Liver (tissue), 9 donors: ENCODE results near the gene CMTM4. TPM values are rescaled to one million over a fixed set of nuclear protein-coding genes. Genes with fewer than 3 reads are reported as not detected.

Source experiments
- DNase-seq: peaks from one replicate; pipeline ENCODE4 v3.0.0-alpha.2; 2017; ENCODE audit warnings: low spot score
- H3K27ac ChIP-seq, 2 donors: one replicate each; pipeline ENCODE4 v1.7.0; 2013; ENCODE audit warnings: inconsistent platforms in 2 of 2, low read length in 2 of 2, control low read depth in 1 of 2, low read depth in 1 of 2, mild to moderate bottlenecking in 1 of 2
- H3K27me3 ChIP-seq, 4 donors: one replicate each; pipeline versions ENCODE4 v1.6.1 to v1.7.0; 2013; ENCODE audit warnings: low read length in 3 of 4, inconsistent platforms in 1 of 4, mild to moderate bottlenecking in 1 of 4, moderate library complexity in 1 of 4; ENCODE audit not compliant: control insufficient read depth in 4 of 4, insufficient read depth in 4 of 4
- H3K36me3 ChIP-seq, 4 donors: one replicate each; pipeline versions ENCODE4 v1.6.1 to v1.7.0; 2013; ENCODE audit warnings: low read length in 3 of 4, mild to moderate bottlenecking in 3 of 4, low read depth in 1 of 4, moderate library complexity in 1 of 4; ENCODE audit not compliant: control insufficient read depth in 4 of 4, insufficient read depth in 3 of 4
- H3K4me1 ChIP-seq, 4 donors: one replicate each; pipeline versions ENCODE4 v1.6.1 to v1.7.0; 2013; ENCODE audit warnings: low read length in 3 of 4, mild to moderate bottlenecking in 3 of 4, moderate library complexity in 1 of 4; ENCODE audit not compliant: control insufficient read depth in 4 of 4, insufficient read depth in 4 of 4
- H3K4me3 ChIP-seq, 3 donors: one replicate each; pipeline versions ENCODE4 v1.6.1 to v1.7.0; 2013; ENCODE audit warnings: low read length in 3 of 3, control low read depth in 1 of 3, low read depth in 1 of 3, mild to moderate bottlenecking in 1 of 3
- H3K9ac ChIP-seq, 2 donors: one replicate each; pipeline ENCODE4 v1.7.0; 2013; ENCODE audit warnings: low read length in 2 of 2, mild to moderate bottlenecking in 2 of 2, moderate library complexity in 2 of 2, control low read depth in 1 of 2, low read depth in 1 of 2
- H3K9me3 ChIP-seq, 4 donors: one replicate each; pipeline versions ENCODE4 v1.6.1 to v1.7.0; 2013; ENCODE audit warnings: low read length in 3 of 4; ENCODE audit not compliant: control insufficient read depth in 4 of 4
- EGR1 ChIP-seq, 2 donors: IDR thresholded peaks; 2 replicates each; pipeline ENCODE4 v1.6.1; 2016 to 2018; ENCODE audit warnings: antibody characterized with exemption in 2 of 2, low read depth in 2 of 2
- FOXA1 ChIP-seq: IDR thresholded peaks from 2 replicates; pipeline ENCODE4 v1.6.1; 2016; ENCODE audit warnings: antibody characterized with exemption
- FOXA2 ChIP-seq: IDR thresholded peaks from 2 replicates; pipeline ENCODE4 v1.6.1; 2016; ENCODE audit warnings: antibody characterized with exemption
- HNF4A ChIP-seq, 2 donors: conservative IDR thresholded peaks; 2 replicates each; pipeline ENCODE4 v1.6.1; 2016; ENCODE audit warnings: antibody characterized with exemption in 2 of 2, mild to moderate bottlenecking in 2 of 2
- HNF4G ChIP-seq: IDR thresholded peaks from 2 replicates; pipeline ENCODE4 v1.6.1; 2016; ENCODE audit warnings: antibody characterized with exemption
- JUND ChIP-seq, 2 donors: IDR thresholded peaks; 2 replicates each; pipeline ENCODE4 v1.6.1; 2016; ENCODE audit warnings: antibody characterized with exemption in 2 of 2
- NR2F2 ChIP-seq: IDR thresholded peaks from 2 replicates; pipeline ENCODE4 v1.6.1; 2016; ENCODE audit warnings: antibody characterized with exemption
- RAD21 ChIP-seq, 2 donors: IDR thresholded peaks; 2 replicates each; pipeline ENCODE4 v1.6.1; 2016; ENCODE audit warnings: antibody characterized with exemption in 2 of 2, mild to moderate bottlenecking in 2 of 2
- SP1 ChIP-seq: IDR thresholded peaks from 2 replicates; pipeline ENCODE4 v1.6.1; 2018; ENCODE audit warnings: antibody characterized with exemption, mild to moderate bottlenecking
- TAF1 ChIP-seq: conservative IDR thresholded peaks from 2 replicates; pipeline ENCODE4 v1.6.1; 2016; ENCODE audit warnings: antibody characterized with exemption, mild to moderate bottlenecking
- YY1 ChIP-seq: IDR thresholded peaks from 2 replicates; pipeline ENCODE4 v1.6.1; 2016; ENCODE audit warnings: antibody characterized with exemption, mild to moderate bottlenecking
- WGBS: extraction: QIAGEN DNeasy Blood & Tissue Kit; methylation state at CpG from one replicate; pipeline ENCODE4 v1.1.7; 2013; 5-methylcytosine and 5-hydroxymethylcytosine counted together
- polyA plus RNA-seq, 2 donors: library from polyadenylated mRNA; stranded (reverse) in 1 of 2; unstranded in 1 of 2; fragments of 200-250 nt in 1 of 2; fragments of >200 nt in 1 of 2; fragmentation: Nextera tagmentation in 1 of 2; extraction: Ambion mirVana in 1 of 2; gene quantifications; one replicate each; pipeline versions ENCODE4 v1.2.1 to v1.2.3, GENCODE V29; 2013 to 2015
- total RNA-seq, 2 donors: library from RNA; depleted of rRNA; stranded (reverse); fragments of >200 nt; gene quantifications; one replicate each; pipeline ENCODE4 v1.2.3, GENCODE V29; 2014
- TF ChIP-seq, protein P1 (sequence below): IDR thresholded peaks from 2 replicates; pipeline ENCODE4 v1.6.1; 2016; ENCODE audit warnings: antibody characterized with exemption, mild to moderate bottlenecking
- TF ChIP-seq, protein P2 (sequence below): IDR thresholded peaks from 2 replicates; pipeline ENCODE4 v1.6.1; 2016; ENCODE audit warnings: antibody characterized with exemption
- TF ChIP-seq, protein P3 (sequence below): IDR thresholded peaks from 2 replicates; pipeline ENCODE4 v1.6.1; 2016; ENCODE audit warnings: antibody characterized with exemption
- TF ChIP-seq, protein P4 (sequence below): IDR thresholded peaks from 2 replicates; pipeline ENCODE4 v1.6.1; 2016; ENCODE audit warnings: antibody characterized with exemption
- TF ChIP-seq, protein P5 (sequence below): fragments of 150-350 bp; IDR thresholded peaks from 2 replicates; pipeline ENCODE4 v1.5.1; 2017; ENCODE audit warnings: improper control_type of control experiment, low read depth, low read length; ENCODE audit not compliant: missing input control
- donor health status: healthy.
- donor health status: healthy.
- donor health status: healthy.
- donor health status: healthy.
- donor health status: healthy.

Gene CMTM4
- total and polyA plus RNA-seq, 4 donors: 2.9 to 19.7 (median 6.3) TPM

DNA sequence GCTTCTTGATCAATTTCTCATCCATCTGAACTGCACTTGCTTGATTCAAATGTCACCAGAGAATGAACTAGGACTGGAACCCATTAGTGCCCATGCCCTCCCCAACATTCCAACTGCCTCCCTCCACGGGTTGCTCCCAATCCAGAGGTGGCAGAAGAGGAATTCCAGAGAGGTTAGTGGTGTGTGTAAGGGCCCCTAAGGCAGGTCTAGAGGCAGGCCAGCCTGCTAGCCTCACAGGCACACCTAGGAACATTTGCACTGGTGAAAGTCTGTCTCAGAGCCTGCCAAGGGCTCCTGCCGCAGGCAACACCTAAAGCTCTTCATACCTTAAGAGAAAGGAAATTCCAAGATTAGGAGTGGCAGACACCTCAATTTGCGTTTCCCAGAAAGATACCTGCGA is 21.2 kb upstream of the CMTM4 start:
- Histone ChIP-seq H3K4me1 (no peaks in the 10 kb centered on the region), H3K27me3 (no peaks in the 10 kb centered on the region), H3K27ac (no peak overlapping the region), H3K36me3 (peaks cover 0 to 10% (median 5%) of the 10 kb centered on the region in 4 donors), H3K9me3 (no peaks in the 10 kb centered on the region), H3K9ac (no peak overlapping the region), H3K4me3 (no peak overlapping the region)
- 90% methylated on average over 4 of the region's 4 CpGs for WGBS
- DNase-seq: no peak
- TF ChIP-seq, protein P1, sequence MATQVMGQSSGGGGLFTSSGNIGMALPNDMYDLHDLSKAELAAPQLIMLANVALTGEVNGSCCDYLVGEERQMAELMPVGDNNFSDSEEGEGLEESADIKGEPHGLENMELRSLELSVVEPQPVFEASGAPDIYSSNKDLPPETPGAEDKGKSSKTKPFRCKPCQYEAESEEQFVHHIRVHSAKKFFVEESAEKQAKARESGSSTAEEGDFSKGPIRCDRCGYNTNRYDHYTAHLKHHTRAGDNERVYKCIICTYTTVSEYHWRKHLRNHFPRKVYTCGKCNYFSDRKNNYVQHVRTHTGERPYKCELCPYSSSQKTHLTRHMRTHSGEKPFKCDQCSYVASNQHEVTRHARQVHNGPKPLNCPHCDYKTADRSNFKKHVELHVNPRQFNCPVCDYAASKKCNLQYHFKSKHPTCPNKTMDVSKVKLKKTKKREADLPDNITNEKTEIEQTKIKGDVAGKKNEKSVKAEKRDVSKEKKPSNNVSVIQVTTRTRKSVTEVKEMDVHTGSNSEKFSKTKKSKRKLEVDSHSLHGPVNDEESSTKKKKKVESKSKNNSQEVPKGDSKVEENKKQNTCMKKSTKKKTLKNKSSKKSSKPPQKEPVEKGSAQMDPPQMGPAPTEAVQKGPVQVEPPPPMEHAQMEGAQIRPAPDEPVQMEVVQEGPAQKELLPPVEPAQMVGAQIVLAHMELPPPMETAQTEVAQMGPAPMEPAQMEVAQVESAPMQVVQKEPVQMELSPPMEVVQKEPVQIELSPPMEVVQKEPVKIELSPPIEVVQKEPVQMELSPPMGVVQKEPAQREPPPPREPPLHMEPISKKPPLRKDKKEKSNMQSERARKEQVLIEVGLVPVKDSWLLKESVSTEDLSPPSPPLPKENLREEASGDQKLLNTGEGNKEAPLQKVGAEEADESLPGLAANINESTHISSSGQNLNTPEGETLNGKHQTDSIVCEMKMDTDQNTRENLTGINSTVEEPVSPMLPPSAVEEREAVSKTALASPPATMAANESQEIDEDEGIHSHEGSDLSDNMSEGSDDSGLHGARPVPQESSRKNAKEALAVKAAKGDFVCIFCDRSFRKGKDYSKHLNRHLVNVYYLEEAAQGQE: no peak
- TF ChIP-seq SP1: no peak
- no peak for TF ChIP-seq FOXA1
- TF ChIP-seq, protein P2, sequence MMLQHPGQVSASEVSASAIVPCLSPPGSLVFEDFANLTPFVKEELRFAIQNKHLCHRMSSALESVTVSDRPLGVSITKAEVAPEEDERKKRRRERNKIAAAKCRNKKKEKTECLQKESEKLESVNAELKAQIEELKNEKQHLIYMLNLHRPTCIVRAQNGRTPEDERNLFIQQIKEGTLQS: no peak
- TF ChIP-seq, protein P3, sequence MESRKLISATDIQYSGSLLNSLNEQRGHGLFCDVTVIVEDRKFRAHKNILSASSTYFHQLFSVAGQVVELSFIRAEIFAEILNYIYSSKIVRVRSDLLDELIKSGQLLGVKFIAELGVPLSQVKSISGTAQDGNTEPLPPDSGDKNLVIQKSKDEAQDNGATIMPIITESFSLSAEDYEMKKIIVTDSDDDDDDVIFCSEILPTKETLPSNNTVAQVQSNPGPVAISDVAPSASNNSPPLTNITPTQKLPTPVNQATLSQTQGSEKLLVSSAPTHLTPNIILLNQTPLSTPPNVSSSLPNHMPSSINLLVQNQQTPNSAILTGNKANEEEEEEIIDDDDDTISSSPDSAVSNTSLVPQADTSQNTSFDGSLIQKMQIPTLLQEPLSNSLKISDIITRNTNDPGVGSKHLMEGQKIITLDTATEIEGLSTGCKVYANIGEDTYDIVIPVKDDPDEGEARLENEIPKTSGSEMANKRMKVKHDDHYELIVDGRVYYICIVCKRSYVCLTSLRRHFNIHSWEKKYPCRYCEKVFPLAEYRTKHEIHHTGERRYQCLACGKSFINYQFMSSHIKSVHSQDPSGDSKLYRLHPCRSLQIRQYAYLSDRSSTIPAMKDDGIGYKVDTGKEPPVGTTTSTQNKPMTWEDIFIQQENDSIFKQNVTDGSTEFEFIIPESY: no peak
- TF ChIP-seq EGR1 (IDR thresholded peaks at IDR 0.05; ENCODE audit: low read depth in 2 of 2): no peak
- no peak for TF ChIP-seq TAF1
- TF ChIP-seq NR2F2: no peak
- no peak for TF ChIP-seq JUND (IDR thresholded peaks at IDR 0.05)
- TF ChIP-seq, protein P4, sequence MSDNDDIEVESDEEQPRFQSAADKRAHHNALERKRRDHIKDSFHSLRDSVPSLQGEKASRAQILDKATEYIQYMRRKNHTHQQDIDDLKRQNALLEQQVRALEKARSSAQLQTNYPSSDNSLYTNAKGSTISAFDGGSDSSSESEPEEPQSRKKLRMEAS: no peak
- no peak for TF ChIP-seq HNF4G
- TF ChIP-seq HNF4A (conservative IDR thresholded peaks at IDR 0.05): no peak
- TF ChIP-seq, protein P5, sequence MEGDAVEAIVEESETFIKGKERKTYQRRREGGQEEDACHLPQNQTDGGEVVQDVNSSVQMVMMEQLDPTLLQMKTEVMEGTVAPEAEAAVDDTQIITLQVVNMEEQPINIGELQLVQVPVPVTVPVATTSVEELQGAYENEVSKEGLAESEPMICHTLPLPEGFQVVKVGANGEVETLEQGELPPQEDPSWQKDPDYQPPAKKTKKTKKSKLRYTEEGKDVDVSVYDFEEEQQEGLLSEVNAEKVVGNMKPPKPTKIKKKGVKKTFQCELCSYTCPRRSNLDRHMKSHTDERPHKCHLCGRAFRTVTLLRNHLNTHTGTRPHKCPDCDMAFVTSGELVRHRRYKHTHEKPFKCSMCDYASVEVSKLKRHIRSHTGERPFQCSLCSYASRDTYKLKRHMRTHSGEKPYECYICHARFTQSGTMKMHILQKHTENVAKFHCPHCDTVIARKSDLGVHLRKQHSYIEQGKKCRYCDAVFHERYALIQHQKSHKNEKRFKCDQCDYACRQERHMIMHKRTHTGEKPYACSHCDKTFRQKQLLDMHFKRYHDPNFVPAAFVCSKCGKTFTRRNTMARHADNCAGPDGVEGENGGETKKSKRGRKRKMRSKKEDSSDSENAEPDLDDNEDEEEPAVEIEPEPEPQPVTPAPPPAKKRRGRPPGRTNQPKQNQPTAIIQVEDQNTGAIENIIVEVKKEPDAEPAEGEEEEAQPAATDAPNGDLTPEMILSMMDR: no peak
- TF ChIP-seq YY1: no peak
- no peak for TF ChIP-seq RAD21 (IDR thresholded peaks at IDR 0.05)
- TF ChIP-seq FOXA2: no peak

DNA sequence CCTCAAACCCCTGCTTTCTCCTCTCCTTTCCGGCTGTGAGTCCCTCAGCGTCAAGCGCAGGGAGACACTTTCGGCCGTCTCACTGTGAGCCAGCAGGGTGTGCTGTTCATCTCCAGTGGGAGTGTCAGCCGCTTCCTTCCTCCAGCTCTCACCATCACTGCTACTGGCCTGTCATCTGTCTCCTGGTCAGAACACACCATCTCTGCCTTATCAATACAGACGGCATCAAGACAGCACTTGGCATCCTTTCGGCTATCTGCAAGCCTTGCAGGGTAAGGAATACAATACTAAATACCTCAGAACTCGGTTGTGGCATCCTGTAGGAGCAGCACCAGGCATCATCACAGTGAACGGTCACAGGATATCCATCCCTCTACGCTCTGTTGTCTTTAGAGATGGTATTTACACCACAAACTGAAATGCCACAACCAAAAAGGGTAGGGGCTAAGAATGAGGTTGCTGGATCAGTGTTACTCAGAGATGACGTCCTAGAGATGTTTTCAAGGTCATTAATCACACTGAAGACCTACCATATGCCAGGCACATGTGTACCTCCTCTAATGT is 20.7 kb upstream of the CMTM4 start:
- Histone ChIP-seq H3K36me3 (peaks cover 0 to 5% (median 1%) of the 10 kb centered on the region in 4 donors), H3K27ac (no peak overlapping the region), H3K9me3 (no peaks in the 10 kb centered on the region), H3K4me1 (no peaks in the 10 kb centered on the region), H3K27me3 (no peaks in the 10 kb centered on the region), H3K9ac (no peak overlapping the region), H3K4me3 (no peak overlapping the region)
- WGBS: 66% methylated on average over 12 of the region's 12 CpGs
- no peak for DNase-seq
- TF ChIP-seq YY1 (no peak), TAF1 (no peak), EGR1 (IDR thresholded peaks at IDR 0.05; ENCODE audit: low read depth in 2 of 2) (no peak)
- TF ChIP-seq, protein P2: no peak
- TF ChIP-seq, protein P3: no peak
- TF ChIP-seq, protein P5: peak; percentile 40
